NCI-H524 (cell line): ENCODE data around the gene PALM.
A peak's percentile ranks its signal among the peaks of the same experiment; 100 is the strongest.

ENCODE experiments used
- DNase-seq, 2 experiments: peaks; one replicate each; lab custom pipeline; 2025; lab: John Stamatoyannopoulos, UW

Gene PALM

DNA sequence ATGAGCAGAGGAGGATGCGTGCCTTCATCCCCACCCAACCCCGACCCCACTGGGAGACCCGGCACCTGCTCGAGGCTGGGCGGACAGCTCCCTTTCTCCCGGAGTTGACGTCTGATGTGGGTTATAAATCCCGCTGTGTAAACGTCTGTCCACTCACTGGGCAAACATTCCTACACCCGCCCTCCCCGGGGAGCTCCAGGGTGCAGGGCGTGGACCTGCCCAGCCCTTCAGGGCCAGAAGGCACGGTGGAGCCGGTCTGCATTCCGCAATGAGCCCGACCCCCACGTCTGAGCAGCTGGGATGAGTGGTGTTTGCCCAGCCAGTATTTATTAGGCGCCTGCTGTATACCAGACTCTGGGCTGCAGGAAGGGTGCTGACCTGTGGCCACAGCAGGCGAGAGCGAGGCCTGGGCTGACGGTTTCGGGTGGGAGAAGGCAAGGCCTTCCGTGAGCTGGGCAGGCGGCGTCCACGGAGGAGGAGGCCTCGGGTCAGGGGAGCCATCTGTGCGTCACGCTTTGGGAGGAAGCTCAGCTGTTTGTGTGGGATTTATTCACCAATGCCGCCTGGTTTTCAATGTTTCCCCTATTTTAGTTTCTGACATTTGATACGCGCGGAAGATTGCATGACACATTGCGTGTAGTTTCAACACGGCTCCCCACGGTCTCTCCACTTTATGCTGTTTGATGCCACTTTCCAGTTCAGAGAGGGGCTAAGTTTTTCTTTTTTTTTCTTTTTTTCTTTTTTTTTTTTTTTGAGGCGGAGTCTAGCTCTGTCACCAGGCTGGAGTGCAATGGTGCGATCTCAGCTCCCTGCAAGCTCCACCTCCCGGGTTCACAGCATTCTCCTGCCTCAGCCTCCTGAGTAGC is 44.1 kb downstream of the PALM start:
- DNase-seq: no peak

GRCh38 chr19:754530-754929 is 45.8 kb downstream of the PALM start:
- DNase-seq: no peak

- no peak for DNase-seq
These were observed 46.3 kb downstream of the PALM start for GRCh38 chr19:755063-755462.

DNA sequence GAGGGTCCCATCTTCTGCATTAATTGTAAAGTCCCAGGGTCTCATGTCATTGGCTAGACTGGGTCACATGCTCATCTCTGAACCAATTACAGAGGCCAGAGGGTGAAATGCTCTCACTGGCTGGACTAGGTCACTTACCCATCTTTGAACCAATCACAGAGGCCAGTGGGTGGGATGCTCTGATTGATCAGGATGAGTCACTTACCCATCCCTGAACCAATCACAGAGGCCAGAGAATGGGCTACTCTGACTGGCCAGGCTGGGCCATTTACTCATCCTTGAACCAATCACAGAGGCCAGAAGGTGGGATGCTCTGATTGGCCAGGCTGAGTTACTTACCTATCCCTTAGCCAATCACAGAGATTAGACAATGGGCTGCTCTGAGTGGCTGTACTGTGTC is 47.5 kb downstream of the PALM start:
- DNase-seq: peak in 1 of 2 experiments; percentile 35

- no peak for DNase-seq
These were observed 48.3 kb downstream of the PALM start for GRCh38 chr19:756821-757688.

- no peak for DNase-seq
These were observed 49.3 kb downstream of the PALM start for GRCh38 chr19:757811-758668.

DNA sequence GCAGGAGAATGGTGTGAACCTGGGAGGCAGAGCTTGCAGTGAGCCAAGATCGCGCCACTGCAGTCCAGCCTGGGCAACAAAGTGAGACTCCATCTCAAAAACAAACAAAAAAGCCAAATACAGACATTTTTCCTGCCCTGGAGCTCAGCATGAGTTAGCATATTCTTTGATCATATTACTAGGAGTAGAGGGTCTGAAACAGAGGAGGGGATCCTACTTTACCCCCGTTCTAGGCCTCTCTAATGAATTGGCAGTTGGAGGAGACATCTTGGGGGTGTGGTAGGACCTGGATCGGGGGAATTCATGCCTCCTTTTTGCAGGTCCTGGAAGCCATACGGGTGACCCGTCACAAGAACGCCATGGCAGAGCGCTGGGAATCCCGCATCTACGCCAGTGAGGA is 54.4 kb downstream of the PALM start:
- no peak for DNase-seq

DNA sequence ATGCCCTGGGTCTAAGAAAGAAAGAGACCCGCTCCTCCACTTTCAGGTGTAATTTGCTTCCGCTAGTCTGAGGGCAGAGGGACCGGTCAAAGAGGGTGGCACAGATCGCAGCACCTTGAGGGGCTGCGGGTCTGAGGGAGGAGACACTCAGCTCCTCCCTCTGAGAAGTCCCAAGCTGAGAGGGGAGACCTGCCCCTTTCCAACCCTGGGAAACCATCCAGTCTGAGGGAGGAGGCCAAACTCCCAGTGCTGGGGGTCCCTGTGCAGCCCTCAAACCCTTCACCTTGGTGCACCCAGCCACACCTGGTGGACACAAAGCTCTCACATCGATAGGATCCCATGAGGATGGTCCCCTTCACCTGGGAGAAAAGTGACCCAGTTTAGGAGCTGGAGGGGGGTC is 55.1 kb downstream of the PALM start:
- DNase-seq: no peak

DNA sequence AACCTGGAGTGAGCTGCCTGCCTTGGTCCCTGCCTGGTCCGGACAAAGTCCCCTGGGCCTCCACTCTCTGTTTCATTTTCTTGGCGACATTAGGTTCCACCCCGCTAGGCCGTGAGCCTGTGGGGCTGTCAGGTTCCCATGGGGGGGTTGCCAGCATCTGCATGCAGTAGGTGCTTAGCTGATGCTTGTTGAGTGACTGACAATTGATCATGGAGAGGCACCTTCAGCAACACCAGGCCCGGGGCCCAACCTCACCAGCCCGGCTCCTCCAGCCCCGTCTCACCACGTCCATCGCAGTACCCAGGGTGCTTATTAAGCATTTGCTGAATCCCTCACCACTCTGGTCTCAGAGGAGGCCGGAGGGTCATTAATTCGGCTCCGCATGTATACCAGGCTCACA is 55.6 kb downstream of the PALM start:
- DNase-seq: no peak

DNA sequence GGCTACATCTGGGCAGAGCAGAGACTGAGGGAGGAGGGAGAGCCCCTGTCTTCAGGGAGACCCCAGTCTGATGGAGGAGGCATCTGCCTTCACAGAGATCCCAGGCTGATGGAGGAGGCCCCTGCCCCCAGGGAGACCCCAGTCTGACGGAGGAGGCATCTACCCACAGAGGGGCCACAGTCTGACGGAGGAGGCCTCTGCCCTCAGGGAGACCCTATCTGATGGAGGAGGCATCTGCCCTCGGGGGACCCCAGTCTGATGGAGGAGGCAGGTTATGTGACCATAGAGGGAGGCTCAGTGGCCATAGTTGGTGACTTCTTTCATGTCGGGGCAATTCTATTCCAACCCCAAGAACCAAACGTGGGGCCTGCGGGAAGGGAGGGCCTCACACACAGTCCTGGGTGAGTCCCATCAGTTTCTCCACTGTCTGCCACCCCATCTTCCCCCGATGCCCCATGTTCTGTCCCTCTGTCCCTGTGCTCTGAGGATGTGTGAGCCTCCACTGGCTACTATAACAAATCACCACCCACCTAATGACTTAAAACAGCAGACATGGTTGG is 56.5 kb downstream of the PALM start:
- no peak for DNase-seq

DNA sequence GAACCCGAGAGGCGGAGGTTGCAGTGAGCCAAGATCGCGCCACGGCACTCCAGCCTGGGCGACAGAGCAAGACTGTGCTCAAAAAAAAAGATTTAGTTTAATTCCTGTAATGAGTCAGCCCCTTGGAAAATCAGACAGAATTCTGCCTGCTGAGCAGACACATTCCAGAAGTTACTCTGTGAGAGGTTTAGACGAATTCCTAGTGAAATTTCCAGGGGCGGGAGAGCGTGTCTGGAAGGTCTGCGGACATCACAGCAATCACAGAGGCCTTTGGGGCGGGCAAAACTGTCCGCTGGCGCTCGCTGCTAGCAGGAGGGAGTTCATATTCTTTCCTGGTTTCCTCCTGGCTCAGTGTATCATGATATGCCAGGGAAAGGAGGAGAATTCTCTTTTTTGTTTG is 59.7 kb downstream of the PALM start:
- DNase-seq: no peak

DNA sequence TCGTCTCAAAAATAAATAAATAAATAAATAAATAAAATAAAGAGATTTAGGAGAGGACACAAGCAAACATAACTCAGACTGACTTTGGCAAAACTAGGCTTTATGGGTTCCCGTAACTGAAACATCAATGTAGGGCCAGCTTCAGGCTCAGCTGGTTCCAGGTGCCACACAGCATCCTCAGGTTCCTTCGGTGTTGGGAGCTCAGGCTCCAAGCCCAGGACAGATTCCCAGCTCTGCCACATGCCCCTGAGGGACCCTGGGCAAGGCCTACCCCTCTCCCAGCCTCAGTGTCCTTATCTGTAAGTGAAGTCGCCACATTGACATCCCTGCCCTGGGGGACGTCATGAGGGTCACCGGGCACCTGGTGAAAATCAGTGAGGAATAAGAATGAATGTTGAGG is 60.9 kb downstream of the PALM start:
- no peak for DNase-seq

DNA sequence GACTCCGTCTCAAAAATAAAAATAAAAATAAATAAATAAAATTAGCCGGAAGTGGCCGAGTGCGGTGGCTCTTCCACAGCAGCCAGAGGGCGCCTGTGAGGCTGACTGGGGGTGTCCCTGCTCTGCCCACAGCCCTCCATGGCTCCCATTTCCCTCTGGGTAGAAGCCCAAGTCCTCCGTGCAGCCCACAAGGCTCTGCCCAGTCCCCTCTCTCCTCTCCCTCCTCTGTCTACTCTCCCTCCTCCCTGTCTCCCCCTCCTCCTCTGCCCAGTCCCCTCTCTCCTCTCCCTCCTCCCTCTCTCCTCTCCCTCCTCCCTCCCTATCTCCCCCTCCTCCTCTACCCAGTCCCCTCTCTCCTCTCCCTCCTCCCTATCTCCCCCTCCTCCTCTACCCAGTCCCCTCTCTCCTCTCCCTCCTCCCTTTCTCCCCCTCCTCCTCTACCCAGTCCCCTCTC is 62.6 kb downstream of the PALM start:
- peak; percentile 29 to 42 for DNase-seq

- DNase-seq: no peak
These were observed 63.3 kb downstream of the PALM start for GRCh38 chr19:772063-772462.

DNA sequence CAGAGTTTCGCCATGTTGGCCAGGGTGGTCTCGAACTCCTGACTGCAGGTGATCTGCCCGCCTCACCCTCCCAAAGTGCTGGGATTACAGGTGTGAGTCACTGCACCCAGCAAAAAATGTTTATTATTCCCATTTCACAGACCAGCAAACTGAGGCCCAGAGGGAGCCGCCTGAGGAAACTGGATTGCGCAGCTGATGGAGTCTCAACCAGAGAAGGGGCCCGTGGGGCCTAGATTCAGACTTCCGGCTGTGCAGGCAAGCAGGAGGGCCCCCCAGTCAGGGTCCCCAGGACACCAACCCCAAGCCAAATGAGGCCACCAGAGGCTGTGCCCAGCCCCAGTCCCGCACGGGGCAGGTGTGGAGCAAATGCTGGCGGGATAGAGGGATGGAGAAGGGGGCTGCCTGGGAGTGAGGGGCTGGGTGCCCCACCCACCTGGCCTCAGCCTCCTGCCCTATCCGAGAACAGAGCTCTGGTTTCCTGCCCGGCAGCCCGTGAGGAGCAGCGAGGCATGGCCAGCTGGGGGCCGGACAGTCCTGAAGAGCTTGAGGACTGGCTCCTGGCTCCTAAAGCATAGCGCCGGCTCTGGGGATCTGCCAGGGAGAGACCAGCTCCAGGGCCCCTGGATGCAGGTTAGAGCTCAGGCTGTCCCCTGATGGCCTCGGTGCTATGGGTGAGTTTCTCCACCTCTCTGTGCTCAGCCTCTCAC is 64.1 kb downstream of the PALM start:
- peak in 1 of 2 experiments; percentile 17 for DNase-seq

- no peak for DNase-seq
These were observed 67.8 kb downstream of the PALM start for GRCh38 chr19:776549-776948.

- DNase-seq: peak in 1 of 2 experiments; percentile 41
These were observed 70.3 kb downstream of the PALM start for GRCh38 chr19:778910-779653.

DNA sequence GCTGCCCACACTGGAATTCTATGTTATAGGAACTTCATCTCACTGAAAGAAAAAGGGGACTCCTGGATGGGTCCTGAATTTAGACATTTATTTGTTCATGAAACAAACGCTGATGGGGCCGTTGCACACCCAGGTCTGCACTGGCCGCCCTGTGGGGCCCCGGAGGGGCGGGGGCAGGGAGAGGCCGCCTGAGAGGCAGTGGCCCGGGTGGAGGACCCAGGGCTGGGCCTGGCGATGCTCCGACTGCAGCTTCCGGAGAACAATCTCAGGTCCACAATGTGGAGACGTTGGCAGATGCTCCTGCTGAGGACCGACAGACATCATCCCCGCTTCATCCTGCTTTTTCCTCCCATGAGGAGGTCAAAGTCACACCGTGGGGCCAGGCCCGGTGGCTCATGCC is 72.2 kb downstream of the PALM start:
- no peak for DNase-seq

DNA sequence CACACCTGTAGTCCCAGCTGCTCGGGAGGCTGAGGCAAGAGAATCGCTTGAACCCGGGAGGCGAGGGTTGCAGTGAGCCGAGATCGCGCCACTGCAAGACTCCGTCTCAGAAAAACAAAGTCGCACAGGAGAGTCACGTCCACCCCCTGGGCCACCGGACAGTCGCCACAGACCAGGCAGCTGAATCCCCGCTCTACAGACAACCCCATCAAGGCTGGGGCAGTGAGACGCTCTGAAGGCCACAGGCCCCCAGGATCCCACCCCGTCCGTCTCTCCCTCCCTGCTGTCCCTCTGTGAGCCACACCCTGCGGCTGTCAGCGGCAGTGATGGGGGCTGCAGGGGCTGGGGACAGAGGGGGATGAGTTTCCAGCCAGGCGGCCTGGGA is 73.1 kb downstream of the PALM start:
- DNase-seq: no peak

DNA sequence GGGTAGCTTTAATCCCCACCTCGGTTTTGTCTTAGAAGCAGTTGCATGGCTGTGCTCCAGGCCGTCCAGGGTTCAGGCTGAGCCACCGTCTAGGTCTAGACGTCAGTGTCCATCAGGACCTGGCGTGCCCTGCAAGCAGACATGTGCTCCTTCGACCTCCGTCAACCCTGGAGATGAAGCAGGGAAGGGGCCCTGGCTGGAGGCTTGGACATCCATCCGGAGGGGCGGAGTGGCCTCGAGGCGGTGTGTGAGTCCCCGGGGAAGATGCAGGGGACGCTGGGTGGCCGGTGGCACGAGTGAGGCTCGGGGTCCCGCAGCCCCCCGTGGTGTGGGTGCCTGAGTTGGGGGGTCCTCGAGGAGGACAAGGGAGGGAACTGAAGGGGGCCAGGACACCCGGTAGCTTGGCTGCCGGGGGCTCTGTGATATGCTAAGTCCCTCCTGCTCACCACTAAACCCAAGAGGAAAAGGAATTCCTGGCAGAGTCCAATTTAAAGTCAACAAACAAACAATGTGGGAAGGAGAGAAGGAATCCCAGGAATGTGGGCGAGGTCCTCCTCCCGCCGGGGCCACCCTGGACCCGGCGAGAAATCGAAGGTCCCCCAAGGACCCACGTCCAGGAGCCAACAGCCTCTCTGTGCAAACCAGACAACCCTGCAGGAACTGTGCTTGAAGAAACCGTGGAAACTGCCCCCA is 73.6 kb downstream of the PALM start:
- DNase-seq: no peak
